Liver (tissue), 9 donors: ENCODE data around the gene RCN2. TPM values are rescaled to one million over a fixed set of nuclear protein-coding genes. Genes with fewer than 3 reads are reported as not detected.
"Not testable (repeated sequence)": the region's sequence is repeated elsewhere in the genome, so short reads cannot be mapped to it uniquely, and the experiment has no call there.

Experiments used
- DNase-seq: peaks from one replicate; pipeline ENCODE4 v3.0.0-alpha.2; 2017; ENCODE audit warnings: low spot score
- H3K27ac ChIP-seq, 2 donors: one replicate each; pipeline ENCODE4 v1.7.0; 2013; ENCODE audit warnings: inconsistent platforms in 2 of 2, low read length in 2 of 2, control low read depth in 1 of 2, low read depth in 1 of 2, mild to moderate bottlenecking in 1 of 2
- H3K27me3 ChIP-seq, 4 donors: one replicate each; pipeline versions ENCODE4 v1.6.1 to v1.7.0; 2013; ENCODE audit warnings: low read length in 3 of 4, inconsistent platforms in 1 of 4, mild to moderate bottlenecking in 1 of 4, moderate library complexity in 1 of 4; ENCODE audit not compliant: control insufficient read depth in 4 of 4, insufficient read depth in 4 of 4
- H3K36me3 ChIP-seq, 4 donors: one replicate each; pipeline versions ENCODE4 v1.6.1 to v1.7.0; 2013; ENCODE audit warnings: low read length in 3 of 4, mild to moderate bottlenecking in 3 of 4, low read depth in 1 of 4, moderate library complexity in 1 of 4; ENCODE audit not compliant: control insufficient read depth in 4 of 4, insufficient read depth in 3 of 4
- H3K4me1 ChIP-seq, 4 donors: one replicate each; pipeline versions ENCODE4 v1.6.1 to v1.7.0; 2013; ENCODE audit warnings: low read length in 3 of 4, mild to moderate bottlenecking in 3 of 4, moderate library complexity in 1 of 4; ENCODE audit not compliant: control insufficient read depth in 4 of 4, insufficient read depth in 4 of 4
- H3K4me3 ChIP-seq, 3 donors: one replicate each; pipeline versions ENCODE4 v1.6.1 to v1.7.0; 2013; ENCODE audit warnings: low read length in 3 of 3, control low read depth in 1 of 3, low read depth in 1 of 3, mild to moderate bottlenecking in 1 of 3
- H3K9ac ChIP-seq, 2 donors: one replicate each; pipeline ENCODE4 v1.7.0; 2013; ENCODE audit warnings: low read length in 2 of 2, mild to moderate bottlenecking in 2 of 2, moderate library complexity in 2 of 2, control low read depth in 1 of 2, low read depth in 1 of 2
- H3K9me3 ChIP-seq, 4 donors: one replicate each; pipeline versions ENCODE4 v1.6.1 to v1.7.0; 2013; ENCODE audit warnings: low read length in 3 of 4; ENCODE audit not compliant: control insufficient read depth in 4 of 4
- ATF3 ChIP-seq: IDR thresholded peaks from 2 replicates; pipeline ENCODE4 v1.6.1; 2016; ENCODE audit warnings: antibody characterized with exemption
- CTCF ChIP-seq: fragments of 150-350 bp; IDR thresholded peaks from 2 replicates; pipeline ENCODE4 v1.5.1; 2017; ENCODE audit warnings: improper control_type of control experiment, low read depth, low read length; ENCODE audit not compliant: missing input control
- EGR1 ChIP-seq, 2 donors: IDR thresholded peaks; 2 replicates each; pipeline ENCODE4 v1.6.1; 2016 to 2018; ENCODE audit warnings: antibody characterized with exemption in 2 of 2, low read depth in 2 of 2
- FOXA1 ChIP-seq: IDR thresholded peaks from 2 replicates; pipeline ENCODE4 v1.6.1; 2016; ENCODE audit warnings: antibody characterized with exemption
- FOXA2 ChIP-seq: IDR thresholded peaks from 2 replicates; pipeline ENCODE4 v1.6.1; 2016; ENCODE audit warnings: antibody characterized with exemption
- HNF4A ChIP-seq, 2 donors: conservative IDR thresholded peaks; 2 replicates each; pipeline ENCODE4 v1.6.1; 2016; ENCODE audit warnings: antibody characterized with exemption in 2 of 2, mild to moderate bottlenecking in 2 of 2
- HNF4G ChIP-seq: IDR thresholded peaks from 2 replicates; pipeline ENCODE4 v1.6.1; 2016; ENCODE audit warnings: antibody characterized with exemption
- JUND ChIP-seq, 2 donors: IDR thresholded peaks; 2 replicates each; pipeline ENCODE4 v1.6.1; 2016; ENCODE audit warnings: antibody characterized with exemption in 2 of 2
- MAX ChIP-seq: IDR thresholded peaks from 2 replicates; pipeline ENCODE4 v1.6.1; 2016; ENCODE audit warnings: antibody characterized with exemption
- NR2F2 ChIP-seq: IDR thresholded peaks from 2 replicates; pipeline ENCODE4 v1.6.1; 2016; ENCODE audit warnings: antibody characterized with exemption
- RAD21 ChIP-seq, 2 donors: IDR thresholded peaks; 2 replicates each; pipeline ENCODE4 v1.6.1; 2016; ENCODE audit warnings: antibody characterized with exemption in 2 of 2, mild to moderate bottlenecking in 2 of 2
- REST ChIP-seq: IDR thresholded peaks from 2 replicates; pipeline ENCODE4 v1.6.1; 2016; ENCODE audit warnings: antibody characterized with exemption, mild to moderate bottlenecking
- RXRA ChIP-seq, 2 donors: IDR thresholded peaks; 2 replicates each; pipeline ENCODE4 v1.6.1; 2017 to 2018; ENCODE audit warnings: antibody characterized with exemption in 2 of 2, mild to moderate bottlenecking in 1 of 2
- SP1 ChIP-seq: IDR thresholded peaks from 2 replicates; pipeline ENCODE4 v1.6.1; 2018; ENCODE audit warnings: antibody characterized with exemption, mild to moderate bottlenecking
- TAF1 ChIP-seq: conservative IDR thresholded peaks from 2 replicates; pipeline ENCODE4 v1.6.1; 2016; ENCODE audit warnings: antibody characterized with exemption, mild to moderate bottlenecking
- ZBTB33 ChIP-seq: IDR thresholded peaks from 2 replicates; pipeline ENCODE4 v1.6.1; 2016; ENCODE audit warnings: antibody characterized with exemption
- WGBS: extraction: QIAGEN DNeasy Blood & Tissue Kit; methylation state at CpG from one replicate; pipeline ENCODE4 v1.1.7; 2013; 5-methylcytosine and 5-hydroxymethylcytosine counted together
- polyA plus RNA-seq, 2 donors: library from polyadenylated mRNA; stranded (reverse) in 1 of 2; unstranded in 1 of 2; fragments of 200-250 nt in 1 of 2; fragments of >200 nt in 1 of 2; fragmentation: Nextera tagmentation in 1 of 2; extraction: Ambion mirVana in 1 of 2; gene quantifications; one replicate each; pipeline versions ENCODE4 v1.2.1 to v1.2.3, GENCODE V29; 2013 to 2015
- total RNA-seq, 2 donors: library from RNA; depleted of rRNA; stranded (reverse); fragments of >200 nt; gene quantifications; one replicate each; pipeline ENCODE4 v1.2.3, GENCODE V29; 2014
- donor health status: healthy.
- donor health status: healthy.
- donor health status: healthy.
- donor health status: healthy.
- donor health status: healthy.

The RCN2 gene
- total and polyA plus RNA-seq, 4 donors = 8.7 to 28.2 (median 15.1) TPM

- 84% methylated on average over 4 of the region's 4 CpGs for WGBS
- DNase-seq = no peak
- no peak overlapping the region for H3K4me3 ChIP-seq
Measured at GRCh38 chr15:76898102-76898501, 33.4 kb upstream of the RCN2 start.

GRCh38 chr15:76899176-76899930 is 32.2 kb upstream of the RCN2 start:
- DNase-seq, H3K9me3 ChIP-seq, H3K27me3 ChIP-seq, H3K4me3 ChIP-seq, H3K36me3 ChIP-seq, H3K27ac ChIP-seq, H3K9ac ChIP-seq: not testable (repeated sequence)
- H3K4me1 ChIP-seq = peaks cover 2 to 21% (median 13%) of the 10 kb centered on the region in 4 donors
- 95% methylated on average over 39 of the region's 39 CpGs for WGBS

More at GRCh38 chr15:76898102-76898501, 33.4 kb upstream of the RCN2 start:
- no peak for TF ChIP-seq REST
- TF ChIP-seq TAF1 = no peak
- no peak for TF ChIP-seq NR2F2
- TF ChIP-seq FOXA2 = no peak
- no peak for TF ChIP-seq CTCF
- no peak for TF ChIP-seq RXRA (IDR thresholded peaks at IDR 0.05)
- TF ChIP-seq RAD21 (IDR thresholded peaks at IDR 0.05) = no peak
- no peak for TF ChIP-seq SP1
- TF ChIP-seq FOXA1 = no peak
- no peak for TF ChIP-seq HNF4A (conservative IDR thresholded peaks at IDR 0.05)
- no peak for TF ChIP-seq EGR1 (IDR thresholded peaks at IDR 0.05; ENCODE audit: low read depth in 2 of 2)
- no peak for TF ChIP-seq ZBTB33
- no peak for TF ChIP-seq ATF3
- no peak for TF ChIP-seq JUND (IDR thresholded peaks at IDR 0.05)
- no peak for TF ChIP-seq HNF4G
- TF ChIP-seq MAX = no peak
- Histone ChIP-seq H3K9me3 (no peaks in the 10 kb centered on the region), H3K4me1 (peaks cover 1 to 9% (median 2%) of the 10 kb centered on the region in 4 donors), H3K36me3 (no peaks in the 10 kb centered on the region), H3K9ac (no peak overlapping the region), H3K27me3 (no peaks in the 10 kb centered on the region), H3K27ac (no peak overlapping the region)

- H3K27me3 ChIP-seq, DNase-seq, H3K9me3 ChIP-seq, H3K9ac ChIP-seq, H3K4me3 ChIP-seq, H3K36me3 ChIP-seq, H3K27ac ChIP-seq: not testable (repeated sequence)
- WGBS = 73% methylated on average over 2 of the region's 6 CpGs
- peaks cover 2 to 26% (median 15%) of the 10 kb centered on the region in 4 donors for H3K4me1 ChIP-seq
Measured at GRCh38 chr15:76899931-76900310, 31.6 kb upstream of the RCN2 start.
